HG03064 (cell line): ENCODE results near the gene CLOCK.
A peak's percentile ranks its signal among the peaks of the same experiment; 100 is the strongest.

Experiments
- ATAC-seq: cut with Tn5 transposase; IDR thresholded peaks from one replicate; pipeline ENCODE4 v1.9.1; 2021; ENCODE audit warnings: low read depth; ENCODE audit not compliant: unreplicated experiment

Gene CLOCK

DNA sequence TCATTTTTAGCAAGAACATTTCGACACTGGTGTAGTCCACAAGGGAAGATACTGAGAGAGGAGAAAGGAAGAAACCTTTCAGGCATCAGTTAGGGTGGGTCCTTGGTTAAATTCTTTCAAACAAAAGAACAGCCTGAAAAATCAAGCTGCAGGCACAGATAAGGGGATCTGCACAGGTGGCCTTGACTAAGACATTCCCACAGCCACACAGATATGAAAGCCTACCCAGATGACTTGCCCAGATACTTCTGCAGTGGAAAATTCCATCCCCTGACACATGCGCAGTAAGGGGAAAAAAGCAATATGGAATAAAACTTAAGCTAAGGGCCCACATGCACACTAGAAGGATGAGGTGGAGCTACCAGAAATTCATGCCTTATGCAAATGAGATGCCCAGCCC lies 159.9 kb downstream of the CLOCK start:
- no peak for ATAC-seq

GRCh38 chr4:55386073-55386472 lies 160.6 kb downstream of the CLOCK start:
- peak; percentile 67 for ATAC-seq

- ATAC-seq, result no peak
These were observed 161.5 kb downstream of the CLOCK start for GRCh38 chr4:55385201-55385649.

DNA sequence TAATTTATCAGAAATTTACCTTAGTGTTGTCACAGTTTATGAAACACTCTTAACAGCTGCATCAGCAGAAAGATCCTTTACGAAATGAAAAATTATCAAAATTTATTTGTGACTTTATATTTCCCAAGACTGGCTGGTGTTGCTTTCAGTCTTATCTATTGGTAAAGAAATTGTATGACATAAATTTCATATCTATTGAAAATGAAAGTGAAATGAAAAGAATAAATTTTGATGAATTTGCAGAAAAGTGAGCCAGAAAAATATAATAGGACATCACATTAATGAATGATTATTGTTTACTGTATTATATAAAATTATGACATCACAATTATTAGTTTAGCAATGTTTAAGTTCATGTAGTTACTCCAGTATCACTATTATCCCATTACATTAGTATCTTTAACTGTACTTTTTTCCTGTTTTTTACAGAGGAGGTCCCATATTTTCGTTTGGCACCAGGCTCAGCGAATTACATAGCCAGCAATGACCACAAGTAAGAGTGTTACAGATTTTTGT lies 164.2 kb downstream of the CLOCK start:
- ATAC-seq, result no peak

- no peak for ATAC-seq
These were observed 165.2 kb downstream of the CLOCK start for GRCh38 chr4:55381502-55381901.

GRCh38 chr4:55380576-55380975 lies 166.1 kb downstream of the CLOCK start:
- no peak for ATAC-seq

DNA sequence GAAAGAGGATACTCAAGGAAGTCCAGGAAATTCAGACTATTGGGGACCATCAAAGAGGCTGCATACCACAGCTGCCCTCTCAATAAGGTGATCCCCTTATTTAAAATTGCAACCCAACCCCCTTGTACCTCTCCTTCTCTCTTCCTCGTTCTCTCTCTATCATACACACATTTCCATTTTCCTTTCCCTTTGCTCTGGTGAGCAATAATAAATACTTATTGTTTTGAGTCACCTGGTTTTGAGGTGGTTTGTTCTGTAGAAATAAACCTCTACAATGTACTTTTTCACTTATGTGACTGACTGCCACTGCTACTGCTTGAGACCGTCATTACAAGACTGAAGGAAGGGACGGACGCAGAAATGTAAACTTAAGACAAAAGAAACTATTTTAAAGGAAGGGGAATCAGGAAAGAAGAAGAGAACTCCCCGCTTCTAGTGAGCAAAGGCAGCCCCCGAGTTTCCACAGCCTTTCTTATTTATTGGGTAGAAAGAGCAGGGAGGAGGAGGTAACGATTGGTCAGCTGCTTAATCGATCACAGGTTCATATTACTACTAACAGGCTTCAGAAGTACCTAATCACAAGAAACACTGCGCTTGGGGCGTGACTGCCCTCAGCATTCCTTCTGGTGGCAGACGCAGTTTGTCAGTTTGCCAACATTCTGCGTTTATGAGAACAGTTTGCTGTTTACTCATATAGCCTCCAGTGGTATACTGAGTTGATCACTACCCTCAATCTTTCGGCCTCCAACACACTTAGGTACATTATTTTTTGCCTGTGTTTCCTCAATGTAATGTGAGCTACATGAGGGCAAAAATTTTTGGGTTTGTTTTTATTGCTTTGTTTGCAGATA lies 167.9 kb downstream of the CLOCK start:
- no peak for ATAC-seq
